CD4-positive, alpha-beta T cell treated with Interleukin-4 for 4 hours (primary cell): ENCODE measurements around the gene ADAMTS2.
A peak's percentile ranks its signal among the peaks of the same experiment; 100 is the strongest.

Source experiments
- DNase-seq: peaks from one replicate; pipeline ENCODE4 v3.0.0-alpha.2; 2020

Gene ADAMTS2

GRCh38 chr5:179153341-179153901, 191.8 kb downstream of the ADAMTS2 start:
- DNase-seq, result no peak

DNA sequence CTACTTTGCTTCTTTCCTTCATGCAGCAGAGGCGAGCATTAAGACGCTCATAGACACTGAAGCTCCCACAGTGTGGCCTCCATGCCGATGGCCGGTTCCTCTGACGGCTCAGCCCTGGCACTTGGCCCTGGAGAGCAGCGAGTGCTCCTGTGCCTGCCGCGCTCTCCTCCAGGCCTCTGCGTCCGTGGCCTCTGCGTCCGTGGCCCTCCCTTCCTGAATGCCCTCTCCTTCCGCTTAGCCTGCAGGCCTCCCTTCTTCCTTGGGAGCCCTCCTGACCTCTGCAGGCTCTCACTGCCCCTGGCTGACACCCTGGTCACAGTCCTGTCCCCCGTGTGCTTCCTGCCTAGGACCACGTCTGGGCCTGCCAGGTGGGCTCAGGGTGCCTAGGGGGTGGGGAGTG, 192.3 kb downstream of the ADAMTS2 start:
- DNase-seq, result no peak

GRCh38 chr5:179152144-179152895, 192.9 kb downstream of the ADAMTS2 start:
- no peak for DNase-seq

GRCh38 chr5:179151286-179152118, 193.8 kb downstream of the ADAMTS2 start:
- no peak for DNase-seq

GRCh38 chr5:179150011-179150410, 195.2 kb downstream of the ADAMTS2 start:
- DNase-seq, result no peak

GRCh38 chr5:179149278-179149677, 196.0 kb downstream of the ADAMTS2 start:
- no peak for DNase-seq

- no peak for DNase-seq
Measured at GRCh38 chr5:179148703-179149170, 196.5 kb downstream of the ADAMTS2 start.

DNA sequence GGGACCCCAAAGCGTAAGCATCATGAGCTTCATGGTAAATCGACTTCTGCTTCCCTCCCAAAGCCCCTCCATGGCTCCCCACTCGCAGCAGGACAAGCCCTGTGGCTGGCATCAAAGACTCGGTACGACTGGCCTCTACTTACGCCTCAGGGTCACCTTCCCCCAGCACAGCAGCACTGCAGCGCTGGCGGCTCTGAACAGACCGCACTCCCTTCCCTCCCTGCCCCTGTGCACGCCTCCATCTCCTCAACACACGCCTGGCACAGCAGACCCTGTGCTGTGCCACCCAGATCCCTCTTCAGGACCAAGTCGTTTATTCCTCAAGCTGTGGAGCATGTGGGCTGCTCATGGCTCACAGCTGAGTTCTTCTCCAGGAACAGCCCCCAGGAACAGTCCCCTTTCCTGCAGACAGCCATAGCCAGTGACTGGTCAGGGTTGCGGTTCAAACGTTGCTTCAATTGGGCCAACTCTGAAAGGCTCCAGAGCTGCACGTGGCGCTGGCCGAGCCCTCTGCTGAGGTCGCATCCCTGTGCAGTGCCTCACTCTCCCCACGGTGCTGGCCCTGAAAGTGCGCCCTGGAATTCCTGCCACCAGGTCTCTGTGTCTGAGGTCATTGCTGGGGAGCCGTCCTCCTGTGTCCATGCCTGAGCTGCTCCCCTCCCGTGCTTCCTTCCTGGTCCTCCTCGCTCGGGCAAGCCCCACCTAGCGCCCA, 197.1 kb downstream of the ADAMTS2 start:
- no peak for DNase-seq

DNA sequence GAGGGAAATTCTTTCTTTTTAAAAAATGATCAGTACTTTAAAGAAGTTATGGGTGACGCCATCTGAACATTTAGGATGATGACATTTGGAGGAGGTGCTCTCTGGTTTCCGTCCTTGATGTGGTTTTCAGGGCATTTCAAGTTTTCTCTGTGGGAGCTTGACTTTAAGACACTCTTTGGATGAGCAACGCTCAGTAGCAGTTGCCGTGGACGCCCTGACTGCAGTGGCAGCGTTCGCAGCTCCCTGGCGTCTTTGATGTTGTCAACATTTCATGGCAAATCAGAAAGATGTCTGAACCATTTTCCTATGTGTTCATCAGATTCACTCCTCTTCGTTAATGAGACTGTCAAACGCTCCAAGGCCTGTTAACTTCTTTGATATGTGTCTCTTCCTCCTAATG, 199.0 kb downstream of the ADAMTS2 start:
- DNase-seq, result peak; percentile 4

DNA sequence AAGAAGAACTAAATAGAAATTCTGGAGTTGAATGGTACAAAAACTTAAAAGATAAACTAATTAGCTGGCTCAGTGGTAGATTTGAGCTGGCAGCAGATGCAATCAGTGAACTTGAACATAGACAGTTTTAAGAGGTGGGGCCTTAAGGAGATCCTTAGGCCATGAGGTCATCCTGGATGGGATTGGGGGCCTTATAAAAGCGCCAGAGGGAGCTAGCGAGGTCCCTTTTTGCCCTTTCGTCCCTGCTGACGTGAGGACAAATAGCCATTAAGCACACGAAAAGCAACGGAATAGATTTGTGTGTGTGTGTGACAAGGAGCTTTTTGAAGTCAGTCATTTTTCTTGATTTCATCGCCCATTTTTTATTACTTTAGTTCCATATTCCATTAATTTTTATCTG, 201.8 kb downstream of the ADAMTS2 start:
- no peak for DNase-seq

- no peak for DNase-seq
Measured at GRCh38 chr5:179142434-179143198, 202.6 kb downstream of the ADAMTS2 start.

DNA sequence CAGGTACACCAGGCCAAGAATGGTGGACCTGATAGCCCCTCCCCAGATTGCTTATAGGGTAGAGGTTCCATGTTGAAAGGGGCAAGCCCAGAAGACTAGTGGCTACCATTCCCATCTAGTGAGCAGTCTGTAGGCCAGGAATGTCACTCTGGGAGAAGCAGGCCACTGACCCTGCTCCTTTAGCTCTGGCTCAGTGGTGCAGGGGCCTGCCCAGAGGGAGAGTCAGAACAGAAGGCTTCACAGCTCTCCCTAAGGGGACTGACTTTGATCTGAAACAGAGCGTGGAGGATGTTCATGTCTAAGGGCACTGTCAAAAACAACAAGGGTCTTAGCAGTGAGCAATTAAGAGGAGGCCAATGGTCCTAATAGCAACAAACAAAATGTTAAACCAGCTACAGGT, 203.4 kb downstream of the ADAMTS2 start:
- no peak for DNase-seq

- no peak for DNase-seq
Measured at GRCh38 chr5:179140293-179140692, 205.0 kb downstream of the ADAMTS2 start.

GRCh38 chr5:179139936-179140235, 205.4 kb downstream of the ADAMTS2 start:
- no peak for DNase-seq

DNA sequence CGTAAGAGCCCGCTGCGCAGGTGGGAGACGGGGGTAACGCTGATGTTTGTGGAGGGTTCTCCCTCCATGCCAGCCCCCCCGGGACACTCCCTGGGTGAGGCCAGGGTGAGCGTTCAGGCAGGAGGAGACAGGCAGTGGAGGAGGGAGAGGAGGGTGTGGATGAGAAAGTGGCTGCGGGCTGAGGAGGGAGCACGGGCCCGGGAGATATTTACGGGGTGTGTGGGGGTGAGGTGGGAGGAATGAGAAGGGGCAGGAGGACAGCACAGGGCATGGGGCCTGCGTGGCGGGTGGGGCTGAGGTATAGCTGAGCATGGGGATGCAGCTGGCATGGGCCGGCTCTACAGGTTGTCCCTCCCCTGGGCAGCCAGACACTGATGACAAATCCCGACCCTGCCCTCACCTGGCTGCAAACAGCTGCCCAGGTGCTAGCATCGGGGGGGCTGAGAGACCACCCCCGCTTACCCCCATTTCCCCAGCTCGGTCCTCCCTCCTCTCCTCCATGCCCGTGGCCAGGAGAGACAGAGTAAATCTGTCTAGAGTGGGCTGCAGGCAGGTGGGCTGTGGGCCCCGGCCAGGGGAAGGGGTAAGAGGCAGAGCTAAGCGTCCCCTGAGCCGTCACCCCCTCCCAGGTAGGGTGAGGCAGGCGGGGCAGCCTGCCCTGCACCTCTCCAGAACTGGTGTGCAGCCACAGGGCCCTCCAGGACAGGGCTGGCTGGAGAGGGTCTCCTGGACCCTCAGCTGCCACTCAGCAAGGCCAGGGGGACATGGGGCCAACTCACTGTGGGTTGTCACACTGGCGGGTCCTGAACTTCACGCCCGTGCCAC, 205.9 kb downstream of the ADAMTS2 start:
- no peak for DNase-seq

DNA sequence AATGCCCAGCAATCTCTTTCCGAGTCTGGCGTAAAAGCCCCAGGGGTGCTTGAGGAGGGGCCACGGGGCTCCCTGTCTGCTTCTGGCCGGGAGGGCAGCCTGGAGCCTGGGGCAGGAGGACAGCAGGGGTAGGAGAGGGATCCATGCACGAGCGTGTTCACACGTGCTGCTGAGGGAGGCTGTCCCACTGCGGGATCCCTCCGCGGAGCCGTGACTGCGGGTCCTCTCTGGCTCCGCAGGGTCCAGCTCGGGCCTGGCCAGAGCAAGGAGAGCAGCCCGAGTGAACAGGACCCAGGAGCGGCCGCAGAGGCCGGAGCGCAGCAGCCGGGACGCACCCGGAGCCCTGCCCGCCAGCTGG, 206.7 kb downstream of the ADAMTS2 start:
- DNase-seq, result no peak

GRCh38 chr5:179137643-179138567, 207.4 kb downstream of the ADAMTS2 start:
- no peak for DNase-seq

GRCh38 chr5:179137016-179137642, 208.1 kb downstream of the ADAMTS2 start:
- DNase-seq, result no peak

DNA sequence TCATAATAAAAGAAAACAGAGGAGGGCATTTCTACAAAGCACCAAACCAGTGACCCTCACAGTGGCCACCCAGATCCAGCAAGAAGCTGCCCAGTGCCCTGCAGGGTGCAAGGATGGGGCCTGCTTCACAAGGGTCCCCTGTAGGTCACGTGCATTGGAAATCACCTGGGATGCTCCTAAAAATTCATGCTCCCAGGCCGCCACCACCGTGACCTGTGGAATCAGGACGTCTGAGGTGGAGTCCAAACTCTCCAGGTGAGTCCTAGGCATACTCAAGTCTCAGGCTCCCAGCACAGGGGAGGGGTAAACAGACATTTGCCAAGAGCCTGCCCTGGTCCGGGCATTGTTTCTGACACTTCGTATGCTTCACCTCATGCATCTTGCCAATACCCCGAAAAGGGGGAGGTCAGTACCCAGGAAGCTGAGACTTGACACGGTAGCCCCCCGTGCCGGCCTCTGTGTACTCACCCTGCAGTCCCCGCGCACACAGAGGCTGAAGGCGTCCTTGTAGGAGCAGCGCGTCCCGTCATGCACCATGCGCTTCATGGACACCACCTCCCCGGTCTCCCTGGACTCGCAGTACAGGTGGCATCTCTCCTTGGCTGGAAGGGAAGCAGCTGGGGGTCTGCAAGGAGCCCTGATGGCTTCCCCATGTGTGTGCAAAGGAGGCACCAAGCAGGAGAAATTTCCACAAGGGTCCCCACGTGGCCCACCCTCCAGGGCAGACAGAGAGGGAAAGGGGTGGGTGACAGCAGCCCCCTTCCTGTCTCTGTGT, 209.6 kb downstream of the ADAMTS2 start:
- no peak for DNase-seq
